ENCODE measurements around the gene BAHCC1.

- TF ChIP-seq ZFP30 (CRISPR knock-in tag; IDR thresholded peaks at IDR 0.05) (no peak), ESRRG (CRISPR knock-in tag; IDR thresholded peaks at IDR 0.05) (no peak), ZNF8 (CRISPR knock-in tag; IDR thresholded peaks at IDR 0.05) (no peak), ARNTL (CRISPR knock-in tag; IDR thresholded peaks at IDR 0.05; ENCODE audit: borderline replicate concordance, low read depth) (no peak), RARB (CRISPR knock-in tag; IDR thresholded peaks at IDR 0.05) (no peak), POU6F1 (CRISPR knock-in tag; IDR thresholded peaks at IDR 0.05; ENCODE audit: borderline replicate concordance, low read depth) (no peak), SNAI2 (CRISPR knock-in tag; IDR thresholded peaks at IDR 0.05) (no peak)
These were observed 118.1 kb downstream of the BAHCC1 start for GRCh38 chr17:81513372-81513752.

Data from SK-N-SH treated with all-trans-retinoic acid at 6 μM for 48 hours (cell line).